ENCODE measurements around the gene GRIK5.

GRIK5 gene

DNA sequence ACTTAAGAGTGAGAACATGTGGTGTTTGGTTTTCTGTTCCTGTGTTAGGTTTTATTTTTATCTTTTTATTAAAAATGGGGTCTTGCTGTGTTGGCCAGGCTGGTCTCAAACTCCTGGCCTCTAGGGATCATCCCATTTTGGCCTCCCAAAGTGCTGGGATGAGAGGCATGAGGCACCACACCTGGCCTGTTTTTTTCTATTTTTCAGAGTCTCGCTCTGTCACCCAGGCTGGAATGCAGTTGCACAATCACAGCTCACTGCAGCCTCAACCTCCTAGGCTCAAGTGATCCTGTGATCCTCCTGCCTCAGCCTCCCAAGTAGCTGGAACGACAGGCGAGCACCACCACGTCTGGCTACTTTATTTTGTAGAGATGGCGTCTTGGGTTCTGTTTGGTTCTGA, 13.5 kb upstream of the GRIK5 start:
- TF ChIP-seq, protein P1, sequence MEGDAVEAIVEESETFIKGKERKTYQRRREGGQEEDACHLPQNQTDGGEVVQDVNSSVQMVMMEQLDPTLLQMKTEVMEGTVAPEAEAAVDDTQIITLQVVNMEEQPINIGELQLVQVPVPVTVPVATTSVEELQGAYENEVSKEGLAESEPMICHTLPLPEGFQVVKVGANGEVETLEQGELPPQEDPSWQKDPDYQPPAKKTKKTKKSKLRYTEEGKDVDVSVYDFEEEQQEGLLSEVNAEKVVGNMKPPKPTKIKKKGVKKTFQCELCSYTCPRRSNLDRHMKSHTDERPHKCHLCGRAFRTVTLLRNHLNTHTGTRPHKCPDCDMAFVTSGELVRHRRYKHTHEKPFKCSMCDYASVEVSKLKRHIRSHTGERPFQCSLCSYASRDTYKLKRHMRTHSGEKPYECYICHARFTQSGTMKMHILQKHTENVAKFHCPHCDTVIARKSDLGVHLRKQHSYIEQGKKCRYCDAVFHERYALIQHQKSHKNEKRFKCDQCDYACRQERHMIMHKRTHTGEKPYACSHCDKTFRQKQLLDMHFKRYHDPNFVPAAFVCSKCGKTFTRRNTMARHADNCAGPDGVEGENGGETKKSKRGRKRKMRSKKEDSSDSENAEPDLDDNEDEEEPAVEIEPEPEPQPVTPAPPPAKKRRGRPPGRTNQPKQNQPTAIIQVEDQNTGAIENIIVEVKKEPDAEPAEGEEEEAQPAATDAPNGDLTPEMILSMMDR (IDR thresholded peaks at IDR 0.05; ENCODE audit: control insufficient read depth, extremely low read depth, insufficient read depth) = no peak
- no peak for DNase-seq (ENCODE audit: low read depth)
- no peak overlapping the region for H3K4me3 ChIP-seq (ENCODE audit: low read depth, low read length)

DNA sequence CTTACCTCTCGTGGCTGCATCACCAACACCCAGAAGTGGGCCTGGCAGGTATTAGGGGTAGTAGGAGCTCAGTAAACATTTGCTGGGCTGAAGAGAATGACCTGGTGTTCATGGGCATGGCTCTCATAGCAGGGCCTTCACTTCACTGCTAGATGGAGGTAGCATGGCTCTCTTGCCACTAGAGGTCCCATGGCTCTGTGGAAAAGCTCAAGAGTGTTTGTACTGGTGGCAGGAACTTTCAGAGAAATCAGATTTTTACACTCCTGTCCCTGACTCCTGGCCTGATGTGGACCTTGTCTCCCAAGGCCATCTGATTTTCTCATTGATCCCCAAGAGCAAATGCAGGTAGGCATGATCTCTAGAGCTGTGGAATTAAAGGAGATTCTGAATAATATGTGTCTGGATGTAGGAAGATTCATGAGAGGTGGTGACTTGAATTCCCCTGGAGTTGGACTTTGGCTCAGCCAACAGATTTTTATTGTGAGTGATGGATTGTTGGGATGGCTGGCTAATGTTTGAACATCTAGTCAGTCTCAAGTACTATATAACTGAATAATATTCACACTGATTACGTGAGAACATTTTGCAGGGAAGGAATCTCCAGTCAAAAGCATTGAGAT, 11.7 kb upstream of the GRIK5 start:
- DNase-seq (ENCODE audit: low read depth) = no peak
- TF ChIP-seq, protein P1 (IDR thresholded peaks at IDR 0.05; ENCODE audit: control insufficient read depth, extremely low read depth, insufficient read depth) = peak; percentile 36

DNA sequence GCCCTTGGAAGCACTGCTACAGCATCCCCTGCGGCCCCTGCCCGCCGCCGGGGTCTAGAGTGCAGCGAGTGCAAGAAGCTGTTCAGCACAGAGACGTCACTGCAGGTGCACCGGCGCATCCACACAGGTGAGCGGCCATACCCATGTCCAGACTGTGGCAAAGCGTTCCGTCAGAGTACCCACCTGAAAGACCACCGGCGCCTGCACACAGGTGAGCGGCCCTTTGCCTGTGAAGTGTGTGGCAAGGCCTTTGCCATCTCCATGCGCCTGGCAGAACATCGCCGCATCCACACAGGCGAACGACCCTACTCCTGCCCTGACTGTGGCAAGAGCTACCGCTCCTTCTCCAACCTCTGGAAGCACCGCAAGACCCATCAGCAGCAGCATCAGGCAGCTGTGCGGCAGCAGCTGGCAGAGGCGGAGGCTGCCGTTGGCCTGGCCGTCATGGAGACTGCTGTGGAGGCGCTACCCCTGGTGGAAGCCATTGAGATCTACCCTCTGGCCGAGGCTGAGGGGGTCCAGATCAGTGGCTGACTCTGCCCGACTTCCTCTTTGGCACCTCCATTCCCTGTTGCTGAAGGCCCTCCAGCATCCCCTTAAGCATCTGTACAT, 10.9 kb upstream of the GRIK5 start:
- no peak overlapping the region for H3K4me3 ChIP-seq (ENCODE audit: low read depth, low read length)
- no peak for DNase-seq (ENCODE audit: low read depth)
- TF ChIP-seq, protein P1 (IDR thresholded peaks at IDR 0.05; ENCODE audit: control insufficient read depth, extremely low read depth, insufficient read depth) = no peak

More for the DNA sequence above, 11.7 kb upstream of the GRIK5 start:
- H3K4me3 ChIP-seq (ENCODE audit: low read depth, low read length) = no peak overlapping the region

DNA sequence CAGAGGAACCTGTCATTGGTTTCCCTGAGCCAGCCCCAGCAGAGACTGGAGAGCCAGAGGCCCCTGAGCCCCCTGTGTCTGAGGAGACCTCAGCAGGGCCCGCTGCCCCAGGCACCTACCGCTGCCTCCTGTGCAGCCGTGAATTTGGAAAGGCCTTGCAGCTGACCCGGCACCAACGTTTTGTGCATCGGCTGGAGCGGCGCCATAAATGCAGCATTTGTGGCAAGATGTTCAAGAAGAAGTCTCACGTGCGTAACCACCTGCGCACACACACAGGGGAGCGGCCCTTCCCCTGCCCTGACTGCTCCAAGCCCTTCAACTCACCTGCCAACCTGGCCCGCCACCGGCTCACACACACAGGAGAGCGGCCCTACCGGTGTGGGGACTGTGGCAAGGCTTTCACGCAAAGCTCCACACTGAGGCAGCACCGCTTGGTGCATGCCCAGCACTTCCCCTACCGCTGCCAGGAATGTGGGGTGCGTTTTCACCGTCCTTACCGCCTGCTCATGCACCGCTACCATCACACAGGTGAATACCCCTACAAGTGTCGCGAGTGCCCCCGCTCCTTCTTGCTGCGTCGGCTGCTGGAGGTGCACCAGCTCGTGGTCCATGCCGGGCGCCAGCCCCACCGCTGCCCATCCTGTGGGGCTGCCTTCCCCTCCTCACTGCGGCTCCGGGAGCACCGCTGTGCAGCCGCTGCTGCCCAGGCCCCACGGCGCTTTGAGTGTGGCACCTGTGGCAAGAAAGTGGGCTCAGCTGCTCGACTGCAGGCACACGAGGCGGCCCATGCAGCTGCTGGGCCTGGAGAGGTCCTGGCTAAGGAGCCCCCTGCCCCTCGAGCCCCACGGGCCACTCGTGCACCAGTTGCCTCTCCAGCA, 10.1 kb upstream of the GRIK5 start:
- no peak for DNase-seq (ENCODE audit: low read depth)
- H3K4me3 ChIP-seq (ENCODE audit: low read depth, low read length) = no peak overlapping the region
- TF ChIP-seq, protein P1 (IDR thresholded peaks at IDR 0.05; ENCODE audit: control insufficient read depth, extremely low read depth, insufficient read depth) = no peak

DNA sequence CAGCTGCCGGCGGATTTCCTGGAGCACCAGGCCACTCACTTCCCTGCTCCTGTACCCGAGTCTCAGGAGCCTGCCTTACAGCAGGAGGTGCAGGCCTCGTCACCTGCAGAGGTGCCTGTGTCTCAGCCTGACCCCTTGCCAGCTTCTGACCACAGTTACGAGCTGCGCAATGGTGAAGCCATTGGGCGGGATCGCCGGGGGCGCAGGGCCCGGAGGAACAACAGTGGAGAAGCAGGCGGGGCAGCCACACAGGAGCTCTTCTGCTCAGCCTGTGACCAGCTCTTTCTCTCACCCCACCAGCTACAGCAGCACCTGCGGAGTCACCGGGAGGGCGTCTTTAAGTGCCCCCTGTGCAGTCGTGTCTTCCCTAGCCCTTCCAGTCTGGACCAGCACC, 9.3 kb upstream of the GRIK5 start:
- H3K4me3 ChIP-seq (ENCODE audit: low read depth, low read length) = no peak overlapping the region
- DNase-seq (ENCODE audit: low read depth) = no peak
- TF ChIP-seq, protein P1 (IDR thresholded peaks at IDR 0.05; ENCODE audit: control insufficient read depth, extremely low read depth, insufficient read depth) = no peak

DNA sequence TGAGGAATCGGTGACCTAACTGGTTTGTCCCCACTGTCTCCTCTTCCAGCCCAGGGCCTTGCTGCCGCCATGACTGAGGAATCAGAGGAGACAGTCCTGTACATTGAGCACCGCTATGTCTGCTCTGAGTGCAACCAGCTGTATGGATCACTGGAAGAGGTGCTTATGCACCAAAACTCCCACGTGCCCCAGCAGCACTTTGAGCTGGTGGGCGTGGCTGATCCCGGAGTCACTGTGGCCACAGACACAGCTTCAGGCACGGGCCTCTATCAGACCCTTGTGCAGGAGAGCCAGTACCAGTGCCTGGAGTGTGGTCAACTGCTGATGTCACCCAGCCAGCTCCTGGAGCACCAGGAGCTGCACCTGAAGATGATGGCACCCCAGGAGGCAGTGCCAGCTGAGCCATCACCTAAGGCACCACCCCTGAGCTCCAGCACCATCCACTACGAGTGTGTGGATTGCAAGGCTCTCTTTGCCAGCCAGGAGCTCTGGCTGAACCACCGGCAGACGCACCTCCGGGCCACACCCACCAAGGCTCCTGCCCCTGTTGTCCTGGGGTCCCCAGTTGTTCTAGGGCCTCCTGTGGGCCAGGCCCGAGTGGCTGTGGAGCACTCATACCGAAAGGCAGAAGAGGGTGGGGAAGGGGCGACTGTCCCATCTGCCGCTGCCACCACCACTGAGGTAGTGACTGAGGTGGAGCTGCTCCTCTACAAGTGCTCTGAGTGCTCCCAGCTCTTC, 8.7 kb upstream of the GRIK5 start:
- H3K4me3 ChIP-seq (ENCODE audit: low read depth, low read length) = no peak overlapping the region
- DNase-seq (ENCODE audit: low read depth) = no peak
- TF ChIP-seq, protein P1 (IDR thresholded peaks at IDR 0.05; ENCODE audit: control insufficient read depth, extremely low read depth, insufficient read depth) = no peak
